Muscle of arm (tissue), 12 donors: ENCODE results near the gene IFT80. TPM values are rescaled to one million over a fixed set of nuclear protein-coding genes. Genes with fewer than 3 reads are reported as not detected.

ENCODE experiments used
- DNase-seq: peaks from one replicate; pipeline ENCODE4 v3.0.0-alpha.2; 2013
- polyA plus RNA-seq, 12 donors: library from polyadenylated mRNA; unstranded; fragments of 120-200 nt; gene quantifications; one replicate each; pipeline ENCODE4 v1.2.1, GENCODE V29; 2013; ENCODE audit not compliant: insufficient read length in 12 of 12

Gene IFT80
- polyA plus RNA-seq, 12 donors: 17.0 to 41.0 (median 27.4) TPM; not detected in 1

GRCh38 chr3:160213191-160213590, 185.8 kb downstream of the IFT80 start:
- DNase-seq: no peak

GRCh38 chr3:160210799-160211221, 188.2 kb downstream of the IFT80 start:
- DNase-seq: no peak

- no peak for DNase-seq
Measured at GRCh38 chr3:160210341-160210740, 188.7 kb downstream of the IFT80 start.

Other genes starting within 250 kb of the IFT80 start
- gene C3orf80, start 173.8 kb downstream of the IFT80 start, polyA plus RNA-seq: 1 to 10 TPM in 1 of 12 donors, under 1 TPM in 10, not detected in 1; 0.08 to 3.8 (median 0.22) TPM
- 100 to 1,000 TPM in 3 of 12 donors, 10 to 100 TPM in 8, not detected in 1; 45.3 to 156 (median 89.3) TPM for gene SMC4, start 425 bp upstream of the IFT80 start, polyA plus RNA-seq
- 10 to 100 TPM in 7 of 12 donors, 1 to 10 TPM in 4, not detected in 1; 7.4 to 18.9 (median 10.6) TPM for gene TRIM59, start 50.6 kb upstream of the IFT80 start, polyA plus RNA-seq
- gene KPNA4, start 166.3 kb upstream of the IFT80 start, polyA plus RNA-seq: 10 to 100 TPM in 11 of 12 donors, not detected in 1; 27.3 to 84.4 (median 76.1) TPM